Tibial artery (tissue), 4 donors: ENCODE data around the gene GLI2.

Source experiments
- DNase-seq, 2 donors: peaks; one replicate each; pipeline ENCODE4 v3.0.0-alpha.2; 2019
- H3K27ac ChIP-seq, 2 donors: fragments of 200-600 bp; sonication (generic) in 1 of 2; 1 replicate in 1 of 2; 2 replicates in 1 of 2; pipeline ENCODE4 v1.5.1; 2018 to 2019; ENCODE audit warnings: mild to moderate bottlenecking in 1 of 2
- H3K27me3 ChIP-seq, 2 donors: fragments of 200-600 bp; sonication (generic) in 1 of 2; one replicate each; pipeline versions ENCODE4 v1.5.1 to v1.6.0; 2016 to 2019
- H3K36me3 ChIP-seq, 3 donors: fragments of 200-600 bp; sonication (generic) in 2 of 3; one replicate each; pipeline ENCODE4 v1.5.1; 2016 to 2019; ENCODE audit warnings: mild to moderate bottlenecking in 2 of 3
- H3K4me1 ChIP-seq, 4 donors: fragments of 200-600 bp; sonication (generic) in 2 of 4; 1 replicate in 3 of 4; 2 replicates in 1 of 4; pipeline ENCODE4 v1.5.1; 2016 to 2019
- H3K4me3 ChIP-seq, 2 donors: fragments of 200-600 bp; sonication (generic) in 1 of 2; 1 replicate in 1 of 2; 2 replicates in 1 of 2; pipeline ENCODE4 v1.5.1; 2018 to 2019; ENCODE audit warnings: mild to moderate bottlenecking in 2 of 2
- H3K9me3 ChIP-seq, 3 donors: fragments of 200-600 bp; sonication (generic) in 1 of 3; one replicate each; pipeline ENCODE4 v1.5.1; 2016 to 2019
- intact Hi-C: fragments of 100-400 bp; cut with DNase I; formaldehyde crosslinking; loops from one replicate; pipeline ENCODE4 v1.15.0; 2023; ENCODE audit warnings: low total_unique reads
- TF ChIP-seq, protein P1 (sequence below), 2 experiments: fragments of 200-600 bp in 1 of 2; fragments of 450-650 bp in 1 of 2; IDR thresholded peaks; one replicate each; pipeline ENCODE4 v1.5.1; 2017 to 2019; ENCODE audit warnings: antibody characterized with exemption in 2 of 2, mild to moderate bottlenecking in 1 of 2, moderate library complexity in 1 of 2

The GLI2 gene

DNA sequence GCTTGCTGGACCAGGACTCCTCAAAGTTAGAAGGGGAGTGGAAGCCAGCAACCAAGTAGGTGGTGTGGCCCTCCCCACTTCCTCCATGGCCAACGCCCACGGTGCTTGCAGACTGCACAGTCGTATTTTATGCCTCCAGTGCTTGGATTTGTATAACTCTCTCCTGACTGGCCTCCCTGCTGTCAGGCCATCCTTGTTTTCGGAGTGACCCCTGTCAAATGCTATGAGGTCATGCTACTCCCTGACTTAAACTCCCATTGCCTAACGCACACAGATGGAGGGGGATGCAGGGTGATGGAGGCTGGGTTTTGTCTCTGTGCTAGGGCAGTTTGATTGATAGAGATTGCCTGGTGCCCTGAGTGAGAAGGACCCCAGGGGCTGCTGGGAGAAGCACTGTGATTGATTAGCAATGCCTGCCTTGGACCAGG is 36.1 kb downstream of the GLI2 start:
- DNase-seq = no peak
- H3K4me1 ChIP-seq = peaks cover 0 to 19% (median 14%) of the 10 kb centered on the region in 4 donors
- TF ChIP-seq, protein P1, sequence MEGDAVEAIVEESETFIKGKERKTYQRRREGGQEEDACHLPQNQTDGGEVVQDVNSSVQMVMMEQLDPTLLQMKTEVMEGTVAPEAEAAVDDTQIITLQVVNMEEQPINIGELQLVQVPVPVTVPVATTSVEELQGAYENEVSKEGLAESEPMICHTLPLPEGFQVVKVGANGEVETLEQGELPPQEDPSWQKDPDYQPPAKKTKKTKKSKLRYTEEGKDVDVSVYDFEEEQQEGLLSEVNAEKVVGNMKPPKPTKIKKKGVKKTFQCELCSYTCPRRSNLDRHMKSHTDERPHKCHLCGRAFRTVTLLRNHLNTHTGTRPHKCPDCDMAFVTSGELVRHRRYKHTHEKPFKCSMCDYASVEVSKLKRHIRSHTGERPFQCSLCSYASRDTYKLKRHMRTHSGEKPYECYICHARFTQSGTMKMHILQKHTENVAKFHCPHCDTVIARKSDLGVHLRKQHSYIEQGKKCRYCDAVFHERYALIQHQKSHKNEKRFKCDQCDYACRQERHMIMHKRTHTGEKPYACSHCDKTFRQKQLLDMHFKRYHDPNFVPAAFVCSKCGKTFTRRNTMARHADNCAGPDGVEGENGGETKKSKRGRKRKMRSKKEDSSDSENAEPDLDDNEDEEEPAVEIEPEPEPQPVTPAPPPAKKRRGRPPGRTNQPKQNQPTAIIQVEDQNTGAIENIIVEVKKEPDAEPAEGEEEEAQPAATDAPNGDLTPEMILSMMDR (IDR thresholded peaks at IDR 0.05) = no peak
- H3K9me3 ChIP-seq = no peaks in the 10 kb centered on the region
- H3K27ac ChIP-seq = peak overlapping the region; percentile 31 to 35
- no peaks in the 10 kb centered on the region for H3K36me3 ChIP-seq
- H3K27me3 ChIP-seq = no peaks in the 10 kb centered on the region
- intact Hi-C loops = no loop called here
- no peak overlapping the region for H3K4me3 ChIP-seq

- H3K9me3 ChIP-seq = no peaks in the 10 kb centered on the region
- H3K4me3 ChIP-seq = no peak overlapping the region
- no peaks in the 10 kb centered on the region for H3K27me3 ChIP-seq
- DNase-seq = no peak
- intact Hi-C loops = no loop called here
- H3K27ac ChIP-seq = no peak overlapping the region
- TF ChIP-seq, protein P1 (IDR thresholded peaks at IDR 0.05) = no peak
- no peaks in the 10 kb centered on the region for H3K36me3 ChIP-seq
- H3K4me1 ChIP-seq = peaks cover 0 to 19% (median 14%) of the 10 kb centered on the region in 4 donors
Observed at GRCh38 chr2:120772261-120772660, 36.6 kb downstream of the GLI2 start.

DNA sequence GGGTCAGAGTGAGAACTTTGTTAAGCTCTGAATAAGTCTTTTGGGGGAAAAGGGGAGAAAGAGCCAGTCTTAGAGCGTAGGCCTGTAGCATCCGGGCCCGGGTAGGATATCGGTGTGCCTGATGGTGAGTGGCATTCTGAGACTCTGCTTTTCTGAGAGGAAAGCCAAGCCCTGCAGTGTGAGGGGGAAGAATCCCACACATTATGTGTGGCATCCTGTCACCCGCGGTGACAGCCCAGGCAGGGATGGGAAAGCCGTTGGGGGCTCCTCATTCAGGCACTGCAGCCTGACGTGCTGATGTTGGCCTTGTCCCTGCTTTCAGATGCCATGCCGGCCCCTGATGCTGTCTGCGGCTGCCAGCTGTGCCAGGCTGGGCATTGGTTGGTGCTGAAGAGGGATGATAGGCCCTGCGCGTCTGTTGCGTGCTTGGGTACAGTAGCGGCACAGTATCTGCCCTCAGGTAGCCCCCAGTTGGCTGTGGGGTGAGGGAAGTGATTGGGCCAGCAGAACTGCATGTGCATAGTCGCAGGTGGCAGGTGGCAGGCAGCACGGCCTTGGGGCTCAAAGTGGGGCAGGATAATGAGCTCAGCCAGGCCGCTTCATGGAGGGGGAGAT is 37.6 kb downstream of the GLI2 start:
- no peak for DNase-seq
- Histone ChIP-seq H3K36me3 (no peaks in the 10 kb centered on the region), H3K4me1 (peaks cover 0 to 19% (median 14%) of the 10 kb centered on the region in 4 donors), H3K27me3 (no peaks in the 10 kb centered on the region), H3K4me3 (no peak overlapping the region), H3K27ac (no peak overlapping the region), H3K9me3 (no peaks in the 10 kb centered on the region)
- intact Hi-C loops = no loop called here
- TF ChIP-seq, protein P1 (IDR thresholded peaks at IDR 0.05) = no peak

DNA sequence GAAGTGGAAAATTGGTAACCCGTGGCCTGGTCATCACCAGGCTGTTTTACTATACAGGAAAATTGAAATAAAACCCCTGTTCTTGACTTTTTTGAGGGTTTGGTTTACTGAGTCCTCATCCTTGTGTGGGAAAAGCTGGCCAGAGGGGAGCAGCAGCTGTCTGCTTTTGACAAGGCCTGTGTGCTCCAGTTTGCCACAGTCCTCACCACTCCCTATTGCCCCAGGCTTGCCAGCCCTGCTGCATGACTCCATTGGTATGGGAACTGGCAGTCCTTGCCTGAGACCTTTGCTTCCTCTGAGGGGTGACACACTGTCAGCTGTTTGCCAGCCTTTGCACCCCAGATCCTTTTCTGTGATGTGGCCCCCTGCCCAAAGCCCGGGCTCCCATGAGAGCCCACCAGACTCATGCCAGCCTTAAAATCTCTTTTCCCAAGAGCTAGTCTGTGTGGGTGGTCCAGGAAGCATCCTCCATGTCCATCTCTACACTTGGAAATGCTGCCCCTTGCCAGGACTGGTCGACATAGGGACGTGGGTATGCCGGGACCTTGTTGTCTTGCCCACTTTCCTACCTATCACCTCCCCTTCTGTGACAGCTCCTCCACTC is 39.0 kb downstream of the GLI2 start:
- intact Hi-C loops = no loop called here
- peaks cover 0 to 22% (median 15%) of the 10 kb centered on the region in 4 donors for H3K4me1 ChIP-seq
- DNase-seq = no peak

DNA sequence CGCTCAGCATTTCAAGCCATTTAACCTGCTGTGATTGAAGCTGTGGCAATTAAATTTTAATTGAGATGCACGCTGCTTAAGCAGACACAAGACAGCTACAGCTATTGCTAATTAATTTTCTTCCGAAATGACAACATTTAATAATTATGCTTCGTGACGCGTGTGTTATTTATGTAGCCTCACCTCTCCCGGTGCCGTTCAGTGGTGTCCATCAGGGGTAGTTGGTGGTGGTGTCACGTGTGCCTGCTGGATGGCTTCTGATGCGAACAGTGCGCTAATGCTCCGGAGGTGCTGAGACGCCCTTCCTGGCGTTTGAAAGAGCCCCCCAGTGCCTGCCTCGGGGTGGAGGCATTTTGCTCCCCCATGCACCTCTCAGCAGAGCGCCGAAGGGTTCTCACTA is 39.5 kb downstream of the GLI2 start:
- intact Hi-C loops = no loop called here
- DNase-seq = no peak
- Histone ChIP-seq H3K9me3 (no peaks in the 10 kb centered on the region), H3K27me3 (no peaks in the 10 kb centered on the region), H3K36me3 (no peaks in the 10 kb centered on the region), H3K4me3 (no peak overlapping the region), H3K4me1 (peaks cover 0 to 23% (median 20%) of the 10 kb centered on the region in 4 donors), H3K27ac (no peak overlapping the region)
- TF ChIP-seq, protein P1 (IDR thresholded peaks at IDR 0.05) = no peak

More for the DNA sequence above, 39.0 kb downstream of the GLI2 start:
- H3K27ac ChIP-seq = no peak overlapping the region
- TF ChIP-seq, protein P1 (IDR thresholded peaks at IDR 0.05) = no peak
- H3K4me3 ChIP-seq = no peak overlapping the region
- no peaks in the 10 kb centered on the region for H3K27me3 ChIP-seq
- no peaks in the 10 kb centered on the region for H3K36me3 ChIP-seq
- no peaks in the 10 kb centered on the region for H3K9me3 ChIP-seq
